Tibial nerve (tissue), 3 donors: ENCODE data around the gene PITPNM3.

Experiments
- CTCF ChIP-seq, 5 experiments: fragments of 200-600 bp in 3 of 5; fragments of 450-650 bp in 2 of 5; sonication (generic) in 3 of 5; IDR thresholded peaks; one replicate each; pipeline ENCODE4 v1.5.1; 2016 to 2019; ENCODE audit warnings: antibody characterized with exemption in 5 of 5, mild to moderate bottlenecking in 3 of 5, moderate library complexity in 2 of 5
- POLR2A ChIP-seq, 2 donors: fragments of 450-650 bp; IDR thresholded peaks; one replicate each; pipeline ENCODE4 v1.6.1; 2017; ENCODE audit warnings: antibody characterized with exemption in 2 of 2, mild to moderate bottlenecking in 2 of 2, moderate library complexity in 2 of 2

GRCh38 chr17:6456914-6457687 is 99.3 kb downstream of the PITPNM3 start:
- TF ChIP-seq POLR2A (IDR thresholded peaks at IDR 0.05): no peak
- no peak for TF ChIP-seq CTCF (IDR thresholded peaks at IDR 0.05)
